GM19238 (cell line): Measurements from ENCODE around the gene HIPK2.

ENCODE experiments used
- DNase-seq: peaks from one replicate; pipeline ENCODE4 v3.0.0; 2011; ENCODE audit warnings: low spot score; ENCODE audit not compliant: insufficient read length

HIPK2 gene

DNA sequence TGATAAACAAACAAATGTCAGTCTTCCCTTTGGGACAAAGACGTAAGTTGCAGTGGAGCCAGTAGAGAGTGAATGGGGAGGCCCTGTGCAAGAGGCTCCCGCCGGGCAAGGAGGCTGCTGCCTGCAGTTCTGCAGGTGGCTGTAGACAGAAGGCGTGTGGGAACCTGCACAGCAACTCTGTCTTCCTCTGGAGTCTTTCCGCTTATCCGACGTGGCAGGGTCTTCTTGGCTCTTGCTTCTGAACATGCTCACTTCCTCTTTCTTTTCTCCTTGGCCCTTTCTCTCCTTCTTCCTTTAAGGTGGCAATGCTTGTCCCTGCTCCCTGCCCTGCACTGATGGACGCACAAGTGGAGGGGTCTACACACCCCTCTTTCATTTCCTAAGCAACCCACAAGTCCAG, 122.5 kb downstream of the HIPK2 start:
- no peak for DNase-seq

GRCh38 chr7:139654276-139655181, 123.3 kb downstream of the HIPK2 start:
- DNase-seq: no peak

GRCh38 chr7:139651914-139652313, 125.9 kb downstream of the HIPK2 start:
- DNase-seq: no peak

- DNase-seq: no peak
These were observed 126.5 kb downstream of the HIPK2 start for GRCh38 chr7:139651308-139651707.

DNA sequence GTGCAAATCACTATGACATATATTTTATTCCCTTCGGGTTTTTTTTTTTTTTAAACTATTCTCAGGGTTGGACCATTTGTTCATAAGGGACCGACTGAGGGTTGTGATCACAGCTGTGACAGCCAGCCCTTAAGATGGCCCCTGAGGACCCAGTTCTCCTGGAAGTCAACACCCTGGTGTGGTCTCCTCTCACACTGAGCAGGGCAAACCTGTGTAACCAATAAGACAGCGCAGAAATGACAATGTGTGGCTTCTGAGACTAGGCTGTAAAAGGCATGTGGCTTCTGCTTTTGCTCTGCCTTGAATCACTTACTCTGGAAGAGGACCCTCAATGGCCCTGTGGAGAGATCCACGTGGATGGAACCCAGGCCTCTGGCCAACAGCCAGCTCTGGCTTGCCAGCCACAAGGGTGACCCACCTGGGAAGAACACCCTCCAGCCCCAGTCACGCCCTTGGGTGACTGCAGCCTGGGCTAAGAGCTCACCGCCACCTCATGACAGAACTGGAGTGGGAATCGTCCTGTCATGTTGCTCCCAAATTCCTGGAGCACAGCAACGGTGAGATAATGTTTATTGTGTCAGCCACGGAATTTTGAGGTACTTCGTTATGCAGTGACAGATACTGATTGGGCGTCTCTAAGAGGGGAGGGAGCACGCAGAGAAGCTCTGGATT, 127.2 kb downstream of the HIPK2 start:
- DNase-seq: no peak

GRCh38 chr7:139648941-139649425, 128.8 kb downstream of the HIPK2 start:
- DNase-seq: peak; percentile 37

- no peak for DNase-seq
These were observed 129.4 kb downstream of the HIPK2 start for GRCh38 chr7:139648391-139648861.

GRCh38 chr7:139647814-139648390, 129.9 kb downstream of the HIPK2 start:
- no peak for DNase-seq

DNA sequence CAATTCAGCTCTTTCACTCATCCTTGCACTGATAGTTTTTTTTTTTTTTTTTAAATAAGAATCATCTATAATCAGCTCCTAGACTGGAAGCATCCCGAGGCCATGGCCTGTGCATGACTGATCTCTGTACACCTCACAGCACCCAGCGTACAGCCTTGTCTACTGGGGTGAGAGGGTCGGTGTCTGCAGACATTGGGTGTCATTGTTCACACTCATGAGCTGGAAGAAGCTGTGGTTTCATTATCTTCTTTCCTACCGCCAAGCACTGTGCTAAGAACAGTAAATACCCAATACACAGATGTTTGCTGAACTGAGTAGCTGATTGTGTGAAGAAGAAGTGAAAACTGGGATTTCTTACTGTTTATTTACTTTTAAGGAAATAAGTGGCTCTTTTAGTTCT, 130.7 kb downstream of the HIPK2 start:
- DNase-seq: no peak

DNA sequence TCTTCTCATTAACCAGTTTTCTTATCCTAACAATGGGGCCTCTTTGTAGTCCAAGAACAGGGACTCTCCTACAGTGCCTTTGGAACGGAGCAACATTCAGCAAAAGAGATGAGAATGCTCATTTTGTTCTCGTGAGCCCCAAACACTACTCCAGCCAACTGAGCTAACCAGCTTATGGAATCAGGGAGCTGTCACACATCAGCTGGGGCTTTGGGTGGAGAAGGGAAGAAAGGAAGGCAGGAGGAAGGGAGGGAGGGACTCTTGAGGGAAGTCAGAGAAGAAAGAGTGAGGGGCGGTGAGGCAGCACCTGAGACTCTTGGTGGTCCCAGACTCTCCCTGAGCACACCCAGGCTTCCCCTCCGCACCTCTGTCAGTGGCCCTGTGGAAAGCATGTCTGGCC, 131.2 kb downstream of the HIPK2 start:
- DNase-seq: no peak

GRCh38 chr7:139645572-139646523, 131.9 kb downstream of the HIPK2 start:
- peak; percentile 42 for DNase-seq

DNA sequence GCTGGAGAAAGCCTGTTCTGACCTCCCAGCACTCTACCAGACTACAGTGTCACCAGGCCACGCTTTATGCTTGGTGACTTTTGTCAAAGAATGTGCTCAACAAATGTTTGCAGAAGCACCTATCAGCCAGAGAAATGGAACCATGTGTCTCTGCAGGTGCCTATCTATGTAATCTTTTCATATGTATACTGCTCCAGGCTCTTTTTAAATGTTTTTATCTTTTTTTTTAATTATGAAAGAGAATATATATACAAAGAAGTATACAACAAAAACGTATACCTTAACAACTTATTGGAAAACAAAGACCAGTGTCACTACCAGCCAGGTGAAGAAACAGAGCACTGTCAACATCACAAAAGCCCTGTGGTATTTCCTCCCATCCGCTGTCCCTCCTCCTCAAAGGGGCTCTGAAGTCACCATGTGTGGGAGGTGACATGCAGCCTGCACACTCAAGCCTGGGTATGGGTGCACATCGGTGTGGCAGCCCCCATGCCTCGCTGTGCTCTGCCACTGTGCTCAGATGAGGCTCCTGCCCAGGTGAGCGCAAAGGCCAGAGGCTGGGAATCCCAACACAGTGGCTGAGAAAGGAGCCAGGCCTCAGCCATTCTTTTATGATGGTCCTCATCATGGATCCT, 133.7 kb downstream of the HIPK2 start:
- DNase-seq: no peak

DNA sequence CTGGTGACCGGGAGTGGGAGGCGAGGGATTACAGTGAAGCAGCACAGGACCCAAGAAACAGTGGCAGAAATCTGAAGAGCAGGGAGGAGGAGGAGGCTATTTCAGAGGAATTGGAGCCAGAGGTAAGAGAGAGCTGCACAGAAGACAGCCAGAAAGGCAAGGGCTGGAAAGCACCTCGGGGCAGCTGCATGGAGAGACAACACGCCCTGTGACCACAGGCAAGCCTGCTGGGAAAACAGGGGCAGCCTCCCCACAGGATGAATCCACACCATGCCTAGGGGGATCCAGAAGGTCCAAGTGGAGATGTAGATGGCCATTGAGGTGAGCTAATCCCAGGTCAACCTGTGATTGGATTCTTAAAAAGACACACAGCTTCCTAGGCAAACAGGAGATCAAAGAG, 135.5 kb downstream of the HIPK2 start:
- no peak for DNase-seq

DNA sequence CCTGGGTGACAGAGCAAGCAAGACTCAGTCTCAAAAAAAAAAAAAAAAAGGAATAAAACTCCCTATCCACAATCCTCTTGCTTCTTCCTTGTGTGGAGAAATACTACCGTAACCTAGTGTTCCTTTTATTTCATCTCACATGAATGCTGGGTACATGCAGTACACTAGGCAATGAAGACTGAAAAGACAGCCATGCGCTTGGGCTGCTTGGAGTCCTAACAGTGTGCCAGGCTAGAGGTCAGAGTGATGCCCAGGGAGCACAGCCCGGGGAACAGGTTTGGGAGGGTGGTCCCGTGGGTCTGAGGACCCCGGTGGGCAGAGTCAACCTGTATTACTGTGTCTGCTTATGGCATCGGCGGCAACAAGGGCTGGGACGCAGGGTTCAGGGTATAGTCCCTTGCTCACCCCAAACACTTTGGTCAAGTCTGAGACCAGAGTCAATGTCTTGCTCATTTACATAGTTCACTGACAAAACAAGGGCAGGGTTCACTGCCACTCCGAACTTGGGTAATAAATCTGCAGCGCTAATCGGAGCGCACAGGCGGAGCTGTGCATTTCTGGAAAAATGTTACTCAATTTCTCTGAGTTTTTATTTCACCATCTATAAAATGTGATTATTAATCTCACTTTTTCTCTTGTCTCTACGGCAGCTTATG, 136.3 kb downstream of the HIPK2 start:
- no peak for DNase-seq

GRCh38 chr7:139640681-139641080, 137.1 kb downstream of the HIPK2 start:
- no peak for DNase-seq

GRCh38 chr7:139639563-139639962, 138.2 kb downstream of the HIPK2 start:
- no peak for DNase-seq

GRCh38 chr7:139635526-139636302, 142.1 kb downstream of the HIPK2 start:
- no peak for DNase-seq

DNA sequence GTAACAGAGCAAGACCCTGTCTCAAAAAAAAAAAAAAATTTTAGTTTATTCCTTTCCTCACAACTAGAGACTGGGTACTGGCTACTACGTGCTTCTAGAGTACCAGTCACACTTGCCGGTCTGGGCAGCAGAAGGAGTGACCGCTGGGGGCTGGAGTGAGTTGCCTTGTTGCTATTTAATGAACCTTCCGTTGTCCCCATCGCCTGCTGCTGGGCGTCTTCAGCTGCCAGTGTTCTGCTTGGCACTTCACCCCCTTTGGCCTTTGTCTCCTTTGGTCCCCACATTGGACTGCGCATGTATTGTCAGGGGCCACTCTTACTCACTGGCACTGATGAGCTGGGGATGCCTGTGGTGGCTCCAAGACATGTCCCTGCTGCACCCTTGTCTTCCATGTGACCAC, 143.7 kb downstream of the HIPK2 start:
- no peak for DNase-seq

DNA sequence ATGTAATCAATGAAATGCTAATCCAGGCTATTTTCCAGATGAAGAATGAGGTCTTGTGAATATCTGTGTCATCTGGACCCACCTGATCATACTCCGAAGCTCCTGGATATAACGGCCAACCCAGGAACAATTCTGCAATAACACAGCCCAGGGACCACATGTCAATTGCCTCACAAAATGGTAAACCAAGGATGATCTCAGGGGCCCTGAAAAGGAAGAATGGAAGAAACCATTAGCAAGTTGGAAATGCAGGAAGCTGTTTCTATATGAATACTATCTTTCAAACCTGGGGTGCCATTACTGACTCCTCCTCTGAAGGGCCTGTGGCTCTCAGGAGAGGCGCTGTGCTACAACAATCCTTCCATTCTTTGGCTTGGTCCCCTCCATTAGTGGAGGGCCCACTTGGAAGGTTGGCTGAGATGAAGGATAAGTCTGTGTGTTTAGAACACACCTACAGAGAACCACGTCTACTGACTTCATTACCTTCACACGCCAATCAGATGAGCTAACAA, 146.2 kb downstream of the HIPK2 start:
- no peak for DNase-seq
